ENCODE measurements around the gene TCF7L2.
A peak's percentile ranks its signal among the peaks of the same experiment; 100 is the strongest.

Gene TCF7L2

GRCh38 chr10:113187063-113187777, 237.2 kb downstream of the TCF7L2 start:
- DNase-seq, result no peak

DNA sequence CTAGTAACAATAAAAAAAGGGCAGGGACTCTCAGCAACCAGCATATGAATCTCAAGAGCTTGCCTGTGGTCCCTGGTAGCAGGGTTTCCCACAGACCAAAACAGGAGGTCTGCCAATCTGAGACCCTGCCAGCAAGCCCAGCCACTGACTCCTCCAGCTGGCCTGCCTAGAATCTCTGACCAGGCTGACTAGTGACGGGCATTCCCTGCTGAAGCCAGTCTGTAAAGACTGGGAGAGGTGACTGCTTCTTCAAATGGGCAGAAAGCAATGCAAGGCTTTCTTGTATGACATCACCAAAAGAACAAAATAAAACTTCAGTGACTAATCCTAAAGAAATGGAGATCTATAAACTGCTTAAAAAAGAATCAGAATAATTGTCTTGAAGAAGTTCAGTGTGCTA, 249.4 kb downstream of the TCF7L2 start:
- no peak for DNase-seq

DNA sequence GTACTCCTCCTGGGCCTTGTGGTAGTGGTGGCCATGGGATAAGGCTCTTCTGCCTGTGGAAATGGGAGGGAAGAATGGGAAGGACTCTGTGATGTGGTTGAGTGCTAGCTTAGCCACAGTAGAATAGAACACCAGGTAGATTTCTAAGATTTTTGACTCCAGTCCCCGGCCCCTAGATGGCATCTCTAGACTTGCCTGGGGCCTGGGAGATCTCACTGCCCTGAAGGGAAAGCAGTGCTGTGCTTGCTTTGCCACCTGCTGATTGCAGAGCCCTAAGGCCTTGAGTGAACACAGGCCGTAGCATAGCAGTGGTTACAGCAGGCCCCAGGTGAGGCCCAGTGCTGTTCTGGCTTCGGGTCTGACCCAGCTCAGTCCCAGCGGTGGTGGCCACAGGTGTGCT, 252.0 kb downstream of the TCF7L2 start:
- no peak for DNase-seq

DNA sequence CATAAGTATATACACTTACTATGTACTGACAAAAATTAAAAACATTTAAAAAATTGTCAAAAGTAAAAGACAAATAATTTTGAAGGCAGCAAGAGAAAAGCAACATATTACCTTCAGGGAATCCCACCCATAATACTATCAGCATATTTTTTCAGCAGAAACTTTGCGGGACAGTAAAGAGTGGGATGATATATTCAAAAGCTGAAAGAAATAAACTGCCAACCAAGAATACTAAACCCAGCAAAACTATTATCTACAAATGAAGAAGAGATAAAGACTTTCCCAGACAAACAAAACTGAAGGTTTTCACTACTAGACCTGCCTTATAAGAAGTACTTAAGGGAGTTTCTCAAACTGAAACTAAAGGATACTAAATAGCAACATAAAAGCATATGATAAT, 257.9 kb downstream of the TCF7L2 start:
- DNase-seq, result no peak

DNA sequence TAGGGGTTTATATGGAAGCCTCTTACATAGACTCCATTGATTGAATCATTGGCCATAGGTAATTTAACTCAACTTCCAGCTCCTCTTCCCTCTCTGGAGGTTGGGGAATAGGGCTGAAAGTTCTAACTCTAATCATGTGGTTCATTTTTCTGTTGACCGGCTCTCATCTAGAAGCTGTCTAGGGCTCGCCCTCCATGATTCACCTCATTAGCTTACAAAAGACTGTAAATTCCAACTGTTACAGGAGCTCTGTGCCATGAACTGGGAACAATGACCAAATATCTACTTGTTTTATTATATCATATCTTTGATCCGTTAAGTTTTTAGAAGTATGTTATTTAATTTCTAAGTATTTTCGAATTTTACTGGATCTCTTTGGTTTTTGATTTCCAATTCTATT, 263.0 kb downstream of the TCF7L2 start:
- DNase-seq, result no peak

DNA sequence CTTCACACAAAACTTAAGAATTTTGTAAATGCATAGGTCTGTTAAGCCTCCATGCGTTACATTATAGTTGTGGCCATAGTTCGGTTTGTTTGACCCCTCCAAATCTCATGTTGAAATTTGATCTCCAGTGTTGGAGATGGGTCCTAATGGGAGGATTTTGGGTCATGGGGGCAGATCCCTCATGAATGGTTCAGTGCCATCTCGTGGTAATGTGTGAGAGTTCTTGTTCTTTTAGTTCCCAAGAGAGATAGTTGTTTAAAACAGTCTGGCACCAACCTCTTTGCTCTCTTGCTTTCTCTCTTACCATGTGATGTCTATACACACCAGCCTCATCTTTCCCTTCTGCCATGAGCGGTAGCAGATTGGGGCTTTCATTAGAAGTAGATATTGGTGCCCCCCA, 264.3 kb downstream of the TCF7L2 start:
- no peak for DNase-seq

DNA sequence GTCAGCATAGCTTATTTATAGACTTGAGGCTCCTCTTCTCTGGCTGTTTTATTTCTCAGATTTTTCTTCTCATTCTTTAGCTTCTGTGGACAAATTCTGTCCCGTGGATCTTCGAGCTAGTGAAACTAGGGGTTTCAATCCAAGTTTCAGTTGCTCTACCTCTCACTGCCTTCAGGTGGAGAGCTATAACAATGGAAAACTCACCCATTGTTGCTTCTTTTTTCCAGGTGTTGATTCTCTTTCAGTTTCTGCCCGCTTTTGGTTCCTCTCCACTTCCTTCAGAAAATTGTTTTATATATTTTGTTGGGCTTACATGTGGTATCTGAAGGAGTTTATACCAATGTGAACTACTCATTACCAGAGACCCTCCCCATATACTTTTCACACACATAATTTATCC, 266.1 kb downstream of the TCF7L2 start:
- peak; percentile 4 for DNase-seq

Data from hematopoietic multipotent progenitor cell treated with erythropoietin and hydrocortisone succinate and interleukin-3 and kit ligand, for 6 days (in vitro differentiated cells).